ENCODE measurements around the gene GOLGA3. TPM values are rescaled to one million over a fixed set of nuclear protein-coding genes. Genes with fewer than 3 reads are reported as not detected.

Gene GOLGA3
- total and polyA plus RNA-seq, 10 of the 15 experiments (the other 5 are each of a cell fraction or from before 2014, with no cell fraction given) = 2.0 to 42.7 (median 15.2) TPM

GRCh38 chr12:132734206-132734605 lies 94.5 kb downstream of the GOLGA3 start (continued):
- TF ChIP-seq, protein P1, sequence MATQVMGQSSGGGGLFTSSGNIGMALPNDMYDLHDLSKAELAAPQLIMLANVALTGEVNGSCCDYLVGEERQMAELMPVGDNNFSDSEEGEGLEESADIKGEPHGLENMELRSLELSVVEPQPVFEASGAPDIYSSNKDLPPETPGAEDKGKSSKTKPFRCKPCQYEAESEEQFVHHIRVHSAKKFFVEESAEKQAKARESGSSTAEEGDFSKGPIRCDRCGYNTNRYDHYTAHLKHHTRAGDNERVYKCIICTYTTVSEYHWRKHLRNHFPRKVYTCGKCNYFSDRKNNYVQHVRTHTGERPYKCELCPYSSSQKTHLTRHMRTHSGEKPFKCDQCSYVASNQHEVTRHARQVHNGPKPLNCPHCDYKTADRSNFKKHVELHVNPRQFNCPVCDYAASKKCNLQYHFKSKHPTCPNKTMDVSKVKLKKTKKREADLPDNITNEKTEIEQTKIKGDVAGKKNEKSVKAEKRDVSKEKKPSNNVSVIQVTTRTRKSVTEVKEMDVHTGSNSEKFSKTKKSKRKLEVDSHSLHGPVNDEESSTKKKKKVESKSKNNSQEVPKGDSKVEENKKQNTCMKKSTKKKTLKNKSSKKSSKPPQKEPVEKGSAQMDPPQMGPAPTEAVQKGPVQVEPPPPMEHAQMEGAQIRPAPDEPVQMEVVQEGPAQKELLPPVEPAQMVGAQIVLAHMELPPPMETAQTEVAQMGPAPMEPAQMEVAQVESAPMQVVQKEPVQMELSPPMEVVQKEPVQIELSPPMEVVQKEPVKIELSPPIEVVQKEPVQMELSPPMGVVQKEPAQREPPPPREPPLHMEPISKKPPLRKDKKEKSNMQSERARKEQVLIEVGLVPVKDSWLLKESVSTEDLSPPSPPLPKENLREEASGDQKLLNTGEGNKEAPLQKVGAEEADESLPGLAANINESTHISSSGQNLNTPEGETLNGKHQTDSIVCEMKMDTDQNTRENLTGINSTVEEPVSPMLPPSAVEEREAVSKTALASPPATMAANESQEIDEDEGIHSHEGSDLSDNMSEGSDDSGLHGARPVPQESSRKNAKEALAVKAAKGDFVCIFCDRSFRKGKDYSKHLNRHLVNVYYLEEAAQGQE (IDR thresholded peaks at IDR 0.05; ENCODE audit: low read depth, low read length) = no peak
- TF ChIP-seq SIX5 (IDR thresholded peaks at IDR 0.05; ENCODE audit: low read depth, low read length, severe bottlenecking) (no peak), KAT2A (conservative IDR thresholded peaks at IDR 0.05; ENCODE audit: control insufficient read depth, low read depth, low read length) (no peak), E2F4 (IDR thresholded peaks at IDR 0.05; ENCODE audit: low read depth, low read length) (no peak), NFYB (IDR thresholded peaks at IDR 0.05; ENCODE audit: insufficient read depth, low read depth, low read length) (no peak)
- TF ChIP-seq, protein P2, sequence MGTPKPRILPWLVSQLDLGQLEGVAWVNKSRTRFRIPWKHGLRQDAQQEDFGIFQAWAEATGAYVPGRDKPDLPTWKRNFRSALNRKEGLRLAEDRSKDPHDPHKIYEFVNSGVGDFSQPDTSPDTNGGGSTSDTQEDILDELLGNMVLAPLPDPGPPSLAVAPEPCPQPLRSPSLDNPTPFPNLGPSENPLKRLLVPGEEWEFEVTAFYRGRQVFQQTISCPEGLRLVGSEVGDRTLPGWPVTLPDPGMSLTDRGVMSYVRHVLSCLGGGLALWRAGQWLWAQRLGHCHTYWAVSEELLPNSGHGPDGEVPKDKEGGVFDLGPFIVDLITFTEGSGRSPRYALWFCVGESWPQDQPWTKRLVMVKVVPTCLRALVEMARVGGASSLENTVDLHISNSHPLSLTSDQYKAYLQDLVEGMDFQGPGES (IDR thresholded peaks at IDR 0.05) = no peak

- RAD21 ChIA-PET (ENCODE audit: unreplicated experiment) = no interaction called here
- FAIRE-seq (no peak), DNase-seq (ENCODE audit: low read depth, low spot score) (no peak), ATAC-seq (no peak)
- POLR2A ChIA-PET = no interaction called here
- Histone ChIP-seq H4K20me1 (ENCODE audit: control insufficient read depth, insufficient read depth) (no peaks in the 10 kb centered on the region), H3K4me3 (no peak overlapping the region), H3K4me1 (ENCODE audit: control insufficient read depth, insufficient read depth, low read length) (no peaks in the 10 kb centered on the region), H3K27me3 (replicated peaks in 1 of 2; ENCODE audit: control insufficient read depth in 2 of 2, insufficient read depth in 2 of 2, low read length in 1 of 2) (no peaks in the 10 kb centered on the region), H3K36me3 (ENCODE audit: control insufficient read depth in 2 of 2, insufficient read depth in 2 of 2, low read length in 1 of 2) (peaks cover 31 to 46% of the 10 kb centered on the region in 2 experiments), H3K27ac (ENCODE audit: control insufficient read depth, insufficient read depth) (no peak overlapping the region), H3K9ac (ENCODE audit: control insufficient read depth, insufficient read depth, low read length) (no peak overlapping the region), H3K4me2 (ENCODE audit: control insufficient read depth, insufficient read depth) (no peak overlapping the region), H3K9me3 (replicated peaks; ENCODE audit: control insufficient read depth, insufficient read depth, low read length) (no peaks in the 10 kb centered on the region; the same call in 2 of the 3 replicates), H3K79me2 (ENCODE audit: control insufficient read depth, insufficient read depth, low read length) (no peaks in the 10 kb centered on the region), H2AFZ (ENCODE audit: control insufficient read depth, low read depth, low read length) (no peak overlapping the region)
- WGBS (ENCODE audit: insufficient coverage, insufficient replicate concordance, low lambda C conversion rate, missing lambda C conversion rate) = 95% methylated on average over 17 of the region's 17 CpGs
- SMC1A ChIA-PET (ENCODE audit: uncharacterized antibody, unreplicated experiment) = no interaction called here
- intact Hi-C loops (cut with micrococcal nuclease; ENCODE audit: unreplicated experiment) (no loop called here), in situ Hi-C loops (cut with MboI) (no loop called here)
- no TSS peak for BruUV-seq (replicated peaks)
- CTCF ChIA-PET = no interaction called here
- TF ChIP-seq TCF7 (IDR thresholded peaks at IDR 0.05; ENCODE audit: borderline replicate concordance) (no peak), HSF1 (IDR thresholded peaks at IDR 0.05; ENCODE audit: low read depth, low read length) (no peak), RAD21 (IDR thresholded peaks at IDR 0.05; ENCODE audit: insufficient read depth, low read depth, low read length) (no peak), SIX5 (IDR thresholded peaks at IDR 0.05; ENCODE audit: low read depth, low read length, severe bottlenecking) (no peak), IKZF1 (conservative IDR thresholded peaks at IDR 0.05) (no peak), YY1 (IDR thresholded peaks at IDR 0.05; ENCODE audit: low read depth, low read length) (no peak), RCOR1 (conservative IDR thresholded peaks at IDR 0.05; ENCODE audit: low read depth, low read length) (no peak), IRF4 (IDR thresholded peaks at IDR 0.05; ENCODE audit: low read depth, low read length) (no peak)
- TF ChIP-seq, protein P3, sequence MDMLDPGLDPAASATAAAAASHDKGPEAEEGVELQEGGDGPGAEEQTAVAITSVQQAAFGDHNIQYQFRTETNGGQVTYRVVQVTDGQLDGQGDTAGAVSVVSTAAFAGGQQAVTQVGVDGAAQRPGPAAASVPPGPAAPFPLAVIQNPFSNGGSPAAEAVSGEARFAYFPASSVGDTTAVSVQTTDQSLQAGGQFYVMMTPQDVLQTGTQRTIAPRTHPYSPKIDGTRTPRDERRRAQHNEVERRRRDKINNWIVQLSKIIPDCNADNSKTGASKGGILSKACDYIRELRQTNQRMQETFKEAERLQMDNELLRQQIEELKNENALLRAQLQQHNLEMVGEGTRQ (IDR thresholded peaks at IDR 0.05; ENCODE audit: borderline replicate concordance, low read depth, low read length) = no peak
Measured at GRCh38 chr12:132731574-132731973, 97.1 kb downstream of the GOLGA3 start.

All from GM12878 (cell line).